SU-DHL-6 (cell line): ENCODE measurements around the gene ERAP2.

Experiments
- H2AFZ ChIP-seq: fragments of 200-600 bp; sonication (generic); 2 replicates; pipeline ENCODE4 v1.6.1; 2014; ENCODE audit warnings: low read depth, mild to moderate bottlenecking, moderate library complexity, mixed read lengths, antibody characterized with exemption, low read length; ENCODE audit not compliant: severe bottlenecking
- H3F3A ChIP-seq: fragments of 200-600 bp; shearing (Covaris generic); 2 replicates; pipeline ENCODE4 v1.6.0; 2016; ENCODE audit warnings: antibody characterized with exemption, mild to moderate bottlenecking; ENCODE audit not compliant: insufficient read depth
- H3K27ac ChIP-seq: fragments of 200-600 bp; sonication (generic); 2 replicates; pipeline ENCODE4 v1.5.1; 2016; ENCODE audit warnings: low read depth, mild to moderate bottlenecking, low read length, moderate library complexity, mixed read lengths
- H3K27me3 ChIP-seq: fragments of 200-600 bp; sonication (generic), shearing (Covaris generic); 2 replicates; pipeline ENCODE4 v1.6.0; 2014; ENCODE audit warnings: mild to moderate bottlenecking, low read length
- H3K36me3 ChIP-seq: fragments of 200-600 bp; sonication (generic); 2 replicates; pipeline ENCODE4 v1.6.1; 2014; ENCODE audit warnings: mild to moderate bottlenecking, low read length, mixed read lengths
- H3K4me2 ChIP-seq: fragments of 300-600, 200-600 bp; shearing (Covaris generic), sonication (generic); 2 replicates; pipeline ENCODE4 v1.6.0; 2014; ENCODE audit warnings: low read length, low read depth, mild to moderate bottlenecking; ENCODE audit not compliant: poor library complexity, severe bottlenecking
- H3K4me3 ChIP-seq: fragments of 200-600 bp; sonication (generic); 2 replicates; pipeline ENCODE4 v1.5.1; 2014; ENCODE audit warnings: antibody characterized with exemption, low read length, mild to moderate bottlenecking, mixed read lengths; ENCODE audit not compliant: insufficient read depth, poor library complexity, severe bottlenecking
- H3K79me2 ChIP-seq: fragments of 200-600 bp; sonication (generic); 2 replicates; pipeline ENCODE4 v1.6.1; 2014; ENCODE audit warnings: mild to moderate bottlenecking, low read length, moderate library complexity; ENCODE audit not compliant: insufficient read depth
- H3K9ac ChIP-seq: fragments of 200-600 bp; sonication (generic); 2 replicates; pipeline ENCODE4 v1.7.0; 2014; ENCODE audit warnings: mild to moderate bottlenecking, low read length
- H3K9me2 ChIP-seq: fragments of 200-600 bp; sonication (generic); replicated peaks from 2 replicates; pipeline ENCODE4 v1.6.1; 2014; ENCODE audit warnings: low read length; ENCODE audit not compliant: insufficient read depth
- H3K9me3 ChIP-seq: fragments of 200-600 bp; sonication (generic); 2 replicates; pipeline ENCODE4 v1.6.1; 2014; ENCODE audit warnings: low read length, mixed read lengths; ENCODE audit not compliant: insufficient read depth
- H4K20me1 ChIP-seq: fragments of 200-600 bp; sonication (generic); 2 replicates; pipeline ENCODE4 v1.6.1; 2014; ENCODE audit warnings: low read depth, mild to moderate bottlenecking, antibody characterized with exemption, low read length, moderate library complexity, mixed read lengths
- EZH2phosphoT487 ChIP-seq: fragments of 200-600 bp; sonication (generic), shearing (Covaris generic); conservative IDR thresholded peaks from 2 replicates; pipeline ENCODE4 v1.6.1; 2018; ENCODE audit warnings: mild to moderate bottlenecking, antibody characterized with exemption, low read length, moderate library complexity, mixed read lengths
- TF ChIP-seq, protein P1 (sequence below): fragments of 200-600 bp; sonication (generic); IDR thresholded peaks from one replicate; pipeline ENCODE4 v1.5.1; 2017; ENCODE audit warnings: antibody characterized with exemption, mild to moderate bottlenecking, low read length, moderate library complexity; ENCODE audit not compliant: insufficient read depth, poor library complexity, severe bottlenecking

Gene ERAP2

DNA sequence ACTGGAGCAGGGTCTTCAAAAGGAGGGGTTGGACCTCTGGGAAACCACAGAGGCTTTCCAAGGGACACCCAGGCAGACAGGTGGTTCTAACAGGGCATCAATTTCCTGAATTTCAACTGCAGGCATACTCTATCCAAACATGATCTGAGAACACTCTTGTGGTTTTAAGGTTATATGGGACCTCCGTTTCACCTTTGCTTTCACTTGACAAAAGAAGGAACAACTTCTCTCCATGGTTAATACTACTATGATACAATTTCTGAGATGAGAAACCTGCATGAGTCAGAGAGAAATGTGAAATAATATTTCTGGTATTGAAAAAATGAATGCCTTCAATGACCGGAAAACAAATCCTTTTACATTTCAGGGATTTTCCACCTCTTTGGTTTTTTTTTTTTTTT is 40.5 kb upstream of the ERAP2 start:
- Histone ChIP-seq H3K79me2 (no peaks in the 10 kb centered on the region), H3K9ac (no peak overlapping the region), H3K4me2 (no peak overlapping the region), H4K20me1 (no peaks in the 10 kb centered on the region), H3K9me3 (no peaks in the 10 kb centered on the region), H2AFZ (no peak overlapping the region), H3F3A (no peaks in the 10 kb centered on the region), H3K27me3 (no peaks in the 10 kb centered on the region), H3K36me3 (no peaks in the 10 kb centered on the region), H3K4me3 (no peak overlapping the region), H3K9me2 (no peaks in the 10 kb centered on the region), H3K27ac (no peak overlapping the region)
- no peak for TF ChIP-seq EZH2phosphoT487
- TF ChIP-seq, protein P1, sequence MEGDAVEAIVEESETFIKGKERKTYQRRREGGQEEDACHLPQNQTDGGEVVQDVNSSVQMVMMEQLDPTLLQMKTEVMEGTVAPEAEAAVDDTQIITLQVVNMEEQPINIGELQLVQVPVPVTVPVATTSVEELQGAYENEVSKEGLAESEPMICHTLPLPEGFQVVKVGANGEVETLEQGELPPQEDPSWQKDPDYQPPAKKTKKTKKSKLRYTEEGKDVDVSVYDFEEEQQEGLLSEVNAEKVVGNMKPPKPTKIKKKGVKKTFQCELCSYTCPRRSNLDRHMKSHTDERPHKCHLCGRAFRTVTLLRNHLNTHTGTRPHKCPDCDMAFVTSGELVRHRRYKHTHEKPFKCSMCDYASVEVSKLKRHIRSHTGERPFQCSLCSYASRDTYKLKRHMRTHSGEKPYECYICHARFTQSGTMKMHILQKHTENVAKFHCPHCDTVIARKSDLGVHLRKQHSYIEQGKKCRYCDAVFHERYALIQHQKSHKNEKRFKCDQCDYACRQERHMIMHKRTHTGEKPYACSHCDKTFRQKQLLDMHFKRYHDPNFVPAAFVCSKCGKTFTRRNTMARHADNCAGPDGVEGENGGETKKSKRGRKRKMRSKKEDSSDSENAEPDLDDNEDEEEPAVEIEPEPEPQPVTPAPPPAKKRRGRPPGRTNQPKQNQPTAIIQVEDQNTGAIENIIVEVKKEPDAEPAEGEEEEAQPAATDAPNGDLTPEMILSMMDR: no peak

DNA sequence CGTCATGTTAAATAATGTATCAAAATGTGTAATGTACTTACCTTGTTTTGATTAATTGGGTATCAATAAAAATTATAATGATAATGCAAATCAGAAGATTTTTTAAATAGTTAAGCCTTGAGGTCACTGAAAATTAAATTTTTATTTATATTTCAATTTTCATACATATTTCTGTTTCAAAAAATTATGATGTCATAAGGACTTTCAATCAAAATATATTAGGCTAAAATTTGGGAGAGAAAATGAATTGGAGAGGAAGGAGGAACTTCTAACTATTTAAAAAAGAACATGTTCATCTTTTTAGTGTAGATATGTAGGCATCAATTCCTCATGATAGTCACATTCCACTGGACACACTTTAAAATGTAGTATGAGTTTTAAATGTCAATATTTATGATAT is 39.5 kb upstream of the ERAP2 start:
- H3K9me2 ChIP-seq: no peaks in the 10 kb centered on the region
- H3K4me2 ChIP-seq: no peak overlapping the region
- no peaks in the 10 kb centered on the region for H3K36me3 ChIP-seq
- no peak overlapping the region for H2AFZ ChIP-seq
- TF ChIP-seq EZH2phosphoT487: no peak
- TF ChIP-seq, protein P1: no peak
- no peaks in the 10 kb centered on the region for H3K9me3 ChIP-seq
- H3K4me3 ChIP-seq: no peak overlapping the region
- H4K20me1 ChIP-seq: no peaks in the 10 kb centered on the region
- H3F3A ChIP-seq: no peaks in the 10 kb centered on the region
- H3K79me2 ChIP-seq: no peaks in the 10 kb centered on the region
- H3K9ac ChIP-seq: no peak overlapping the region
- H3K27me3 ChIP-seq: no peaks in the 10 kb centered on the region
- no peak overlapping the region for H3K27ac ChIP-seq

DNA sequence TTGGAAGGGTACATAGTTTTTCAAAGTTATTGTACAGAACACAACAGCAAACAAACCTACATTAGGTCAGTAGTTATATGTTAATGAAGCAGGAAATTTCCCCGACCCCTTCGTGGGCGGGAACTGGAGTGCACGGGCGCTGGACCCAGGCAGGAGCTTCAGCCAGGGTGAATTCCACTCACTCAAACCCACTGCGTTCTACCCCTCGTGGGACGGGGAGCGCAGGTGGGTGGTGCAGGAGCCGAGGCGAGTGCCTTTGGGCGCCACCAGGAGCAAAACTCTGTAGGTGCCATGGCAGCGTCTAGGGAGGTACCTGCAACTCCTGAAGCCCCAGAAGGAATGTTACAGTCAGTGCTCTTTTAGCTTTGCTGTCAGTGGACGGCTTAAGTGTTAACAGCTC is 39.0 kb upstream of the ERAP2 start:
- TF ChIP-seq EZH2phosphoT487: no peak
- TF ChIP-seq, protein P1: no peak
- no peaks in the 10 kb centered on the region for H3K9me3 ChIP-seq
- no peaks in the 10 kb centered on the region for H3K79me2 ChIP-seq
- H3K27ac ChIP-seq: no peak overlapping the region
- no peak overlapping the region for H2AFZ ChIP-seq
- no peak overlapping the region for H3K4me2 ChIP-seq
- no peak overlapping the region for H3K4me3 ChIP-seq
- no peaks in the 10 kb centered on the region for H4K20me1 ChIP-seq
- H3F3A ChIP-seq: no peaks in the 10 kb centered on the region
- no peaks in the 10 kb centered on the region for H3K36me3 ChIP-seq
- no peak overlapping the region for H3K9ac ChIP-seq
- no peaks in the 10 kb centered on the region for H3K9me2 ChIP-seq
- no peaks in the 10 kb centered on the region for H3K27me3 ChIP-seq
